IMR-90 (cell line): ENCODE results near the gene SPEM1. TPM values are rescaled to one million over a fixed set of nuclear protein-coding genes. Genes with fewer than 3 reads are reported as not detected.
A peak's percentile ranks its signal among the peaks of the same experiment; 100 is the strongest.

Source experiments
- ATAC-seq: fragments of 200-7000 bp; cut with Tn5 transposase; 2 replicates; pipeline ENCODE4 v1.9.1; 2020; ENCODE audit warnings: low read depth, mild to moderate bottlenecking, moderate library complexity
- BruUV-seq: library from RNA; stranded (reverse); fragments of 400-500 nt; replicated peaks from 2 replicates; lab custom pipeline; 2021; lab: Mats Ljungman, UMichigan
- CTCF ChIA-PET: fragments of 300-600 bp; formaldehyde crosslinking; extraction: SDS; loops from one replicate; lab custom pipeline; 2021; ENCODE audit warnings: antibody characterized with exemption; lab: Yijun Ruan, JAX
- POLR2A ChIA-PET: fragments of 300-600 bp; sonication (Branson Sonifier 250); formaldehyde crosslinking; loops from one replicate; lab custom pipeline; 2022; ENCODE audit warnings: antibody characterized with exemption; ENCODE audit not compliant: unreplicated experiment; lab: Charles Lee
- DNase-seq: peaks from one replicate; pipeline ENCODE4 v3.0.0; 2013
- H2AFZ ChIP-seq: replicated peaks from 2 replicates; pipeline ENCODE3; 2013; ENCODE audit warnings: low read length, mild to moderate bottlenecking; ENCODE audit not compliant: poor library complexity
- H2AK5ac ChIP-seq: 2 replicates; pipeline ENCODE4 v1.6.1; 2013; ENCODE audit warnings: low read depth, low read length, inconsistent platforms
- H2AK9ac ChIP-seq: replicated peaks from 2 replicates; pipeline ENCODE3; 2013; ENCODE audit warnings: mild to moderate bottlenecking, low read depth, low read length, moderate library complexity; ENCODE audit not compliant: poor library complexity
- H2BK120ac ChIP-seq: 2 replicates; pipeline ENCODE4 v1.6.1; 2013; ENCODE audit warnings: low read depth, low read length, inconsistent platforms
- H2BK15ac ChIP-seq: 3 replicates; pipeline ENCODE4 v1.6.1; 2013; ENCODE audit warnings: low read depth, low read length, inconsistent platforms
- H2BK20ac ChIP-seq: 2 replicates; pipeline ENCODE4 v1.6.1; 2013; ENCODE audit warnings: low read depth, mild to moderate bottlenecking, inconsistent platforms, low read length, moderate library complexity
- H2BK5ac ChIP-seq: 2 replicates; pipeline ENCODE4 v1.6.1; 2013; ENCODE audit warnings: mild to moderate bottlenecking, low read depth, low read length, inconsistent platforms; ENCODE audit not compliant: poor library complexity, severe bottlenecking
- H3K14ac ChIP-seq: replicated peaks from 2 replicates; pipeline ENCODE4 v1.6.1; 2013; ENCODE audit warnings: low read depth, low read length, inconsistent platforms
- H3K18ac ChIP-seq: 2 replicates; pipeline ENCODE4 v1.6.1; 2013; ENCODE audit warnings: low read depth, low read length, control low read depth
- H3K23ac ChIP-seq: 2 replicates; pipeline ENCODE4 v1.6.1; 2013; ENCODE audit warnings: low read depth, low read length, inconsistent platforms
- H3K27ac ChIP-seq: 2 replicates; pipeline ENCODE4 v1.5.1; 2013; ENCODE audit warnings: mild to moderate bottlenecking, control low read depth, low read length; ENCODE audit not compliant: insufficient read depth
- H3K27me3 ChIP-seq: 2 replicates; pipeline ENCODE4 v1.6.1; 2013; ENCODE audit warnings: low read length; ENCODE audit not compliant: control insufficient read depth, insufficient read depth
- H3K36me3 ChIP-seq: 2 replicates; pipeline ENCODE4 v1.6.1; 2013; ENCODE audit warnings: low read length, mixed read lengths; ENCODE audit not compliant: control insufficient read depth, insufficient read depth
- H3K4ac ChIP-seq: 2 replicates; pipeline ENCODE4 v1.6.1; 2013; ENCODE audit warnings: low read depth, low read length, inconsistent platforms
- H3K4me1 ChIP-seq: 2 replicates; pipeline ENCODE4 v1.6.1; 2013; ENCODE audit warnings: low read length, mixed read lengths; ENCODE audit not compliant: control insufficient read depth, insufficient read depth
- H3K4me2 ChIP-seq: 2 replicates; pipeline ENCODE4 v1.6.1; 2013; ENCODE audit warnings: low read depth, mild to moderate bottlenecking, control low read depth, low read length, moderate library complexity
- H3K4me3 ChIP-seq: 2 replicates; pipeline ENCODE4 v1.5.1; 2013; ENCODE audit warnings: low read depth, mild to moderate bottlenecking, control low read depth, low read length, moderate library complexity; ENCODE audit not compliant: insufficient read depth
- H3K56ac ChIP-seq: 2 replicates; pipeline ENCODE4 v1.6.1; 2013; ENCODE audit warnings: low read length, inconsistent platforms; ENCODE audit not compliant: insufficient read depth; ENCODE audit errors: extremely low read depth
- H3K79me1 ChIP-seq, 2 experiments: 2 replicates each; pipeline ENCODE4 v1.6.1; 2013; ENCODE audit warnings: low read length in 2 of 2, inconsistent platforms in 1 of 2, low read depth in 1 of 2
- H3K9ac ChIP-seq: 2 replicates; pipeline ENCODE4 v1.6.1; 2013; ENCODE audit warnings: low read depth, low read length, control low read depth
- H3K9me1 ChIP-seq: 2 replicates; pipeline ENCODE4 v1.6.1; 2013; ENCODE audit warnings: low read length, inconsistent platforms; ENCODE audit not compliant: insufficient read depth
- H3K9me3 ChIP-seq: 2 replicates; pipeline ENCODE4 v1.6.1; 2013; ENCODE audit warnings: low read length; ENCODE audit not compliant: control insufficient read depth, insufficient read depth
- H4K20me1 ChIP-seq: 2 replicates; pipeline ENCODE4 v1.6.1; 2013; ENCODE audit warnings: low read length, inconsistent platforms; ENCODE audit not compliant: insufficient read depth
- H4K5ac ChIP-seq: 2 replicates; pipeline ENCODE4 v1.6.1; 2013; ENCODE audit warnings: mild to moderate bottlenecking, low read depth, low read length, control low read depth
- H4K8ac ChIP-seq, 2 experiments: 2 replicates each; pipeline ENCODE4 v1.6.1; 2013; ENCODE audit warnings: low read depth in 2 of 2, low read length in 2 of 2, control low read depth in 1 of 2, inconsistent platforms in 1 of 2
- H4K91ac ChIP-seq: 2 replicates; pipeline ENCODE4 v1.6.1; 2013; ENCODE audit warnings: low read depth, low read length, inconsistent platforms; ENCODE audit not compliant: insufficient read depth
- BHLHE40 ChIP-seq: fragments of 150-350 bp; IDR thresholded peaks from 2 replicates; pipeline ENCODE4 v1.6.1; 2016; ENCODE audit warnings: mild to moderate bottlenecking, low read depth, low read length
- CEBPB ChIP-seq: IDR thresholded peaks from 2 replicates; pipeline ENCODE4 v1.6.1; 2012; ENCODE audit warnings: low read depth, low read length, improper control_type of control experiment
- CHD1 ChIP-seq: IDR thresholded peaks from 2 replicates; pipeline ENCODE4 v1.6.1; 2012; ENCODE audit warnings: low read depth, low read length, improper control_type of control experiment
- CTCF ChIP-seq: conservative IDR thresholded peaks from 2 replicates; pipeline ENCODE4 v1.5.1; 2012; ENCODE audit warnings: mild to moderate bottlenecking, low read depth, low read length, improper control_type of control experiment
- ELK1 ChIP-seq: fragments of 150-350 bp; IDR thresholded peaks from 2 replicates; pipeline ENCODE4 v1.6.1; 2016; ENCODE audit warnings: low read depth, mild to moderate bottlenecking, low read length, moderate library complexity, borderline replicate concordance
- FOS ChIP-seq: fragments of 150-350 bp; IDR thresholded peaks from 2 replicates; pipeline ENCODE4 v1.6.1; 2016; ENCODE audit warnings: low read depth, low read length
- MAFK ChIP-seq: IDR thresholded peaks from 2 replicates; pipeline ENCODE4 v1.6.1; 2012; ENCODE audit warnings: low read depth, low read length, improper control_type of control experiment
- MAZ ChIP-seq: IDR thresholded peaks from 2 replicates; pipeline ENCODE4 v1.6.1; 2012; ENCODE audit warnings: low read depth, mild to moderate bottlenecking, low read length, improper control_type of control experiment, moderate library complexity, borderline replicate concordance
- MXI1 ChIP-seq: IDR thresholded peaks from 2 replicates; pipeline ENCODE4 v1.6.1; 2012; ENCODE audit warnings: low read depth, mild to moderate bottlenecking, low read length, moderate library complexity, borderline replicate concordance
- NFE2L2 ChIP-seq: fragments of 150-350 bp; IDR thresholded peaks from 2 replicates; pipeline ENCODE4 v1.6.1; 2016; ENCODE audit warnings: low read depth, mild to moderate bottlenecking, low read length
- POLR2A ChIP-seq: IDR thresholded peaks from 2 replicates; pipeline ENCODE4 v1.6.1; 2012; ENCODE audit warnings: mild to moderate bottlenecking, low read depth, low read length
- RAD21 ChIP-seq: IDR thresholded peaks from 2 replicates; pipeline ENCODE4 v1.6.1; 2012; ENCODE audit warnings: low read length, improper control_type of control experiment
- RCOR1 ChIP-seq: IDR thresholded peaks from 2 replicates; pipeline ENCODE4 v1.6.1; 2012; ENCODE audit warnings: mild to moderate bottlenecking, low read length, improper control_type of control experiment; ENCODE audit not compliant: insufficient replicate concordance
- RFX5 ChIP-seq: IDR thresholded peaks from 2 replicates; pipeline ENCODE4 v1.8.0; 2012; ENCODE audit warnings: low read depth, mild to moderate bottlenecking, low read length, moderate library complexity
- SMC3 ChIP-seq: fragments of 150-350 bp; IDR thresholded peaks from 2 replicates; pipeline ENCODE4 v1.6.1; 2016; ENCODE audit warnings: low read depth, mild to moderate bottlenecking, antibody characterized with exemption, low read length, moderate library complexity
- WGBS, 2 experiments: methylation state at CpG; one replicate each; pipeline versions ENCODE4 v1.1.5 to v1.1.7; 2013; ENCODE audit warnings: missing lambda C conversion rate in 2 of 2; ENCODE audit not compliant: insufficient read length in 1 of 2; ENCODE audit errors: extremely low coverage in 2 of 2; 5-methylcytosine and 5-hydroxymethylcytosine counted together
- dilution Hi-C: fragments of 300-500 bp; cut with HindIII; formaldehyde crosslinking; loops from one replicate; pipeline ENCODE4 v1.14.3; 2018; ENCODE audit warnings: low sequenced_read_pairs; ENCODE audit not compliant: unreplicated experiment
- in situ Hi-C: fragments of 300-500 bp; cut with MboI; formaldehyde crosslinking; loops from 3 replicates; pipeline ENCODE4 v1.14.3; 2019; ENCODE audit warnings: low sequenced_read_pairs, inconsistent platforms, mixed read lengths
- intact Hi-C: fragments of 100-400 bp; cut with micrococcal nuclease; formaldehyde crosslinking; loops from 2 replicates; pipeline ENCODE4 v1.10.0; 2022
- polyA plus RNA-seq, 3 experiments: library from polyadenylated mRNA; depleted of rRNA; stranded (reverse); fragments of >200 nt; gene quantifications; 2 replicates each; pipeline ENCODE4 v1.2.3, GENCODE V29; 2012; ENCODE audit warnings: low replicate concordance in 1 of 3
- total RNA-seq: library from RNA; depleted of rRNA; stranded (reverse); fragments of >200 nt; gene quantifications from 2 replicates; pipeline ENCODE4 v1.2.3, GENCODE V29; 2012

SPEM1 gene
- total and polyA plus RNA-seq, 2 of the 4 experiments (the other 2 are of a cell fraction) = not detected

- 5% methylated on average over 4 of the region's 38 CpGs; no CpG with 5 or more reads in 1 of the 2 experiments for WGBS, 2 experiments
- Histone ChIP-seq H3K23ac (peak overlapping the region; percentile 97), H3K9ac (peak overlapping the region; percentile 90), H3K9me1 (0 out of 2 replicates have a peak, but pooled peaks cover 4% of the 10 kb centered on the region), H4K20me1 (peaks cover 7% of the 10 kb centered on the region), H3K36me3 (peaks cover 22% of the 10 kb centered on the region), H4K5ac (peak overlapping the region; percentile 18; the same call in 1 of the 2 replicates), H3K56ac (peak overlapping the region; percentile 64), H2BK120ac (peak overlapping the region; percentile 60), H4K91ac (peak overlapping the region; percentile 61), H3K79me1 (peaks cover 11 to 54% of the 10 kb centered on the region in 2 experiments), H2AK5ac (peak overlapping the region; percentile 85), H3K18ac (peak overlapping the region; percentile 70; the same call in 1 of the 2 replicates), H3K4me3 (peak overlapping the region; percentile 94), H3K27me3 (no peaks in the 10 kb centered on the region), H2BK15ac (no peak overlapping the region), H3K14ac (peak overlapping the region; percentile 94), H4K8ac (peak overlapping the region; percentile 15 to 74; a peak in 3 of 4 replicates), H3K4me2 (peak overlapping the region; percentile 96), H2AFZ (peak overlapping the region; percentile 94), H3K4ac (peak overlapping the region; percentile 86), H3K4me1 (peaks cover 9% of the 10 kb centered on the region), H2BK20ac (no peak overlapping the region), H2AK9ac (peak overlapping the region; percentile 100), H2BK5ac (peak overlapping the region; percentile 59), H3K27ac (peak overlapping the region; percentile 73), H3K9me3 (no peaks in the 10 kb centered on the region)
- dilution Hi-C loops (no loop called here), in situ Hi-C loops (no loop called here), intact Hi-C loops (loop anchor here (2.0 kb wide), 2 partner anchors 31 to 55 kb away; no protein-coding TSS in a partner anchor)
- ChIA-PET POLR2A (interaction anchor here (0.6 to 0.7 kb wide), 2 partner anchors 15 to 32 kb away, joined by 3 to 8 read pairs; partner anchors contain the start of gene SPEM1), CTCF (interaction anchor here (1.1 kb wide), 1 partner anchor 31 kb away, joined by 3 read pairs; no protein-coding TSS in a partner anchor)
- no peak for DNase-seq
- ATAC-seq = no peak
- BruUV-seq = no TSS peak
- TF ChIP-seq ELK1 (no peak), MAFK (no peak), MXI1 (peak; percentile 19; the same call in 1 of the 2 replicates), MAZ (no peak), NFE2L2 (no peak), CEBPB (no peak), BHLHE40 (no peak), SMC3 (0 out of 2 replicates have a peak, but pooled peaks have one; percentile 2), FOS (no peak), RFX5 (no peak), POLR2A (no peak), CHD1 (no peak), RAD21 (no peak), CTCF (no peak), RCOR1 (no peak)
These were observed 14.5 kb upstream of the SPEM1 start for GRCh38 chr17:7405350-7406234.
